Endothelial cell of umbilical vein (primary cell): ENCODE data around the gene C20orf202. TPM values are rescaled to one million over a fixed set of nuclear protein-coding genes. Genes with fewer than 3 reads are reported as not detected.

ENCODE experiments used
- BruUV-seq: library from RNA; stranded (reverse); fragments of 400-500 nt; replicated peaks from 2 replicates; lab custom pipeline; 2021; lab: Mats Ljungman, UMichigan
- CTCF ChIA-PET: fragments of 300-600, 350-600 bp; sonication (Branson Sonifier 250); formaldehyde crosslinking; loops from one replicate; lab custom pipeline; 2021; ENCODE audit warnings: antibody characterized with exemption, inconsistent platforms; lab: Charles Lee
- POLR2A ChIA-PET: fragments of 300-600, 350-600 bp; sonication (Branson Sonifier 250); formaldehyde crosslinking; loops from one replicate; lab custom pipeline; 2021; ENCODE audit warnings: antibody characterized with exemption, inconsistent platforms; lab: Charles Lee
- DNase-seq: peaks from one replicate; pipeline ENCODE4 v3.0.0-alpha.2; 2011; ENCODE audit warnings: low read depth, low spot score
- FAIRE-seq: peaks from 2 replicates; lab custom pipeline; 2011; peaks lifted over from hg19 to GRCh38; lab: Jason Lieb, UNC
- H2AFZ ChIP-seq: 2 replicates; pipeline ENCODE4 v1.6.0; 2012; ENCODE audit warnings: low read depth, low read length, control low read depth, inconsistent platforms
- H3K27ac ChIP-seq: 2 replicates; pipeline ENCODE4 v1.5.1; 2011; ENCODE audit warnings: low read depth, mild to moderate bottlenecking, control low read depth, low read length, moderate library complexity; ENCODE audit not compliant: insufficient read depth
- H3K27me3 ChIP-seq, 2 experiments: 2 replicates each; pipeline versions ENCODE4 v1.6.0 to v1.6.1; 2011; ENCODE audit warnings: low read length in 2 of 2, mixed read lengths in 1 of 2; ENCODE audit not compliant: control insufficient read depth in 2 of 2, insufficient read depth in 2 of 2
- H3K36me3 ChIP-seq, 2 experiments: 2 replicates in 1 of 2; 3 replicates in 1 of 2; pipeline ENCODE4 v1.5.1; 2011; ENCODE audit warnings: low read length in 2 of 2, mild to moderate bottlenecking in 1 of 2, moderate library complexity in 1 of 2; ENCODE audit not compliant: control insufficient read depth in 2 of 2, insufficient read depth in 2 of 2; ENCODE audit errors: extremely low read depth in 1 of 2
- H3K4me1 ChIP-seq: 3 replicates; pipeline ENCODE4 v1.5.1; 2011; ENCODE audit warnings: mild to moderate bottlenecking, low read length; ENCODE audit not compliant: control insufficient read depth, insufficient read depth; ENCODE audit errors: extremely low read depth
- H3K4me2 ChIP-seq: 2 replicates; pipeline ENCODE4 v1.6.1; 2011; ENCODE audit warnings: low read length, control low read depth, mixed read lengths; ENCODE audit not compliant: insufficient read depth
- H3K4me3 ChIP-seq, 3 experiments: fragments of 200-600 bp in 1 of 3; sonication (generic), shearing (Covaris generic) in 1 of 3; replicated peaks in 1 of 3; 2 replicates each; pipeline ENCODE4 v1.5.1; 2011 to 2016; ENCODE audit warnings: control low read depth in 3 of 3, low read length in 3 of 3, mild to moderate bottlenecking in 2 of 3, inconsistent platforms in 1 of 3, low read depth in 1 of 3, moderate library complexity in 1 of 3; ENCODE audit not compliant: insufficient read depth in 1 of 3
- H3K79me2 ChIP-seq: 2 replicates; pipeline ENCODE4 v1.6.0; 2012; ENCODE audit warnings: low read length, inconsistent platforms; ENCODE audit not compliant: control insufficient read depth, insufficient read depth
- H3K9ac ChIP-seq: replicated peaks from 2 replicates; pipeline ENCODE3; 2011; ENCODE audit warnings: low read length, control low read depth; ENCODE audit not compliant: insufficient read depth; ENCODE audit errors: extremely low read depth
- H3K9me1 ChIP-seq: replicated peaks from 3 replicates; pipeline ENCODE4 v1.6.0; 2011; ENCODE audit warnings: mild to moderate bottlenecking, low read length; ENCODE audit not compliant: control insufficient read depth, insufficient read depth; ENCODE audit errors: extremely low read depth
- H3K9me3 ChIP-seq: replicated peaks from 2 replicates; pipeline ENCODE4 v1.5.1; 2012; ENCODE audit warnings: low read length, inconsistent platforms; ENCODE audit not compliant: control insufficient read depth, insufficient read depth
- H4K20me1 ChIP-seq: replicated peaks from 2 replicates; pipeline ENCODE3; 2011; ENCODE audit warnings: mild to moderate bottlenecking, low read length; ENCODE audit not compliant: control insufficient read depth, insufficient read depth; ENCODE audit errors: extremely low read depth
- CTCF ChIP-seq, 2 donors: IDR thresholded peaks; 1 replicate in 1 of 2; 2 replicates in 1 of 2; pipeline ENCODE4 v1.5.1; 2011; ENCODE audit warnings: low read length in 2 of 2, mild to moderate bottlenecking in 2 of 2, moderate library complexity in 2 of 2, control low read depth in 1 of 2, inconsistent platforms in 1 of 2, low read depth in 1 of 2; ENCODE audit not compliant: insufficient read depth in 1 of 2; ENCODE audit errors: extremely low read depth in 1 of 2
- EZH2 ChIP-seq: IDR thresholded peaks from 2 replicates; pipeline ENCODE4 v1.6.1; 2012; ENCODE audit warnings: borderline replicate concordance, low read depth, mild to moderate bottlenecking, moderate library complexity, low read length, inconsistent platforms; ENCODE audit not compliant: severe bottlenecking
- FOS ChIP-seq: IDR thresholded peaks from 2 replicates; pipeline ENCODE4 v1.6.1; 2011; ENCODE audit warnings: mild to moderate bottlenecking, low read length, moderate library complexity, borderline replicate concordance; ENCODE audit not compliant: insufficient read depth
- GATA2 ChIP-seq: IDR thresholded peaks from 2 replicates; pipeline ENCODE4 v1.7.0; 2011; ENCODE audit warnings: low read depth, mild to moderate bottlenecking, moderate library complexity, mixed read lengths, low read length; ENCODE audit not compliant: insufficient read length, insufficient read depth
- JUN ChIP-seq: IDR thresholded peaks from 2 replicates; pipeline ENCODE4 v1.6.1; 2011; ENCODE audit warnings: borderline replicate concordance, low read depth; ENCODE audit not compliant: insufficient read length, insufficient read depth
- MAX ChIP-seq: IDR thresholded peaks from 2 replicates; pipeline ENCODE4 v1.6.1; 2011; ENCODE audit not compliant: insufficient read depth, insufficient read length
- MYC ChIP-seq: IDR thresholded peaks from one replicate; pipeline ENCODE4 v1.6.1; 2011; ENCODE audit warnings: mild to moderate bottlenecking, low read depth, low read length
- POLR2A ChIP-seq: IDR thresholded peaks from 2 replicates; pipeline ENCODE4 v1.6.1; 2012; ENCODE audit warnings: low read depth, mild to moderate bottlenecking, control low read depth, low read length
- POLR2AphosphoS5 ChIP-seq: IDR thresholded peaks from 2 replicates; pipeline ENCODE4 v1.6.1; 2012; ENCODE audit warnings: low read depth, mild to moderate bottlenecking, control low read depth, low read length, moderate library complexity; ENCODE audit not compliant: insufficient read depth
- dilution Hi-C: fragments of 300-500 bp; cut with MboI; formaldehyde crosslinking; loops from one replicate; pipeline ENCODE4 v1.15.0; 2019; ENCODE audit warnings: low sequenced_read_pairs; ENCODE audit not compliant: extremely low pct_ligation_motif_present
- intact Hi-C: fragments of 100-400 bp; cut with micrococcal nuclease; formaldehyde crosslinking; loops from one replicate; pipeline ENCODE4 v1.10.0; 2022
- polyA plus RNA-seq, 4 experiments: library from polyadenylated mRNA; depleted of rRNA in 3 of 4; stranded (reverse) in 3 of 4; unstranded in 1 of 4; fragments of >200 nt; gene quantifications; 2 replicates each; pipeline versions ENCODE4 v1.2.1 to v1.2.3, GENCODE V29; 2011 to 2012; ENCODE audit warnings: missing spikeins in 1 of 4
- total RNA-seq: library from RNA; stranded (reverse); gene quantifications from 2 replicates; pipeline ENCODE4 v1.2.3, GENCODE V29; 2021

The C20orf202 gene
- total and polyA plus RNA-seq, 2 donors (not counting 3 experiments of a cell fraction or from before 2014, with no cell fraction given): not detected

- Histone ChIP-seq H2AFZ (no peak overlapping the region), H3K9ac (no peak overlapping the region), H3K4me3 (no peak overlapping the region), H4K20me1 (no peaks in the 10 kb centered on the region), H3K4me1 (no peaks in the 10 kb centered on the region), H3K4me2 (no peak overlapping the region), H3K36me3 (no peaks in the 10 kb centered on the region), H3K9me3 (no peaks in the 10 kb centered on the region), H3K27me3 (peaks cover 12 to 22% of the 10 kb centered on the region in 2 experiments), H3K9me1 (no peaks in the 10 kb centered on the region), H3K79me2 (no peaks in the 10 kb centered on the region), H3K27ac (no peak overlapping the region)
- intact Hi-C loops: loop anchor here (2.0 to 10.0 kb wide), 3 partner anchors 75 to 365 kb away; no protein-coding TSS in a partner anchor
- dilution Hi-C loops: no loop called here
- no peak for DNase-seq
- no TSS peak for BruUV-seq
- CTCF ChIA-PET: interaction anchor here (0.9 to 1.7 kb wide), 2 partner anchors 15 to 76 kb away, joined by 3 to 7 read pairs; no protein-coding TSS in a partner anchor
- TF ChIP-seq POLR2AphosphoS5 (no peak), CTCF (IDR thresholded peaks at IDR 0.05; ENCODE audit: extremely low read depth in 1 of 2, insufficient read depth in 1 of 2, low read depth in 1 of 2, low read length in 2 of 2) (no peak), GATA2 (no peak), FOS (no peak), JUN (no peak), EZH2 (no peak), MAX (no peak), POLR2A (no peak), MYC (no peak)
- FAIRE-seq: no peak
- POLR2A ChIA-PET: no interaction called here
Measured at GRCh38 chr20:1184260-1184637, 19.0 kb upstream of the C20orf202 start.
